DOHH2 (cell line): ENCODE results near the gene ITPR3.

Source experiments
- H3F3A ChIP-seq: fragments of 200-600 bp; sonication (generic), shearing (Covaris generic); 2 replicates; pipeline ENCODE4 v1.6.0; 2016; ENCODE audit warnings: antibody characterized with exemption, mild to moderate bottlenecking; ENCODE audit not compliant: control insufficient read depth, insufficient read depth
- H3K27ac ChIP-seq: fragments of 200-600 bp; sonication (generic); 2 replicates; pipeline ENCODE4 v1.5.1; 2014; ENCODE audit warnings: low read depth, mild to moderate bottlenecking, low read length, moderate library complexity
- H3K27me3 ChIP-seq: fragments of 200-600 bp; sonication (generic); 2 replicates; pipeline ENCODE4 v1.6.1; 2014; ENCODE audit warnings: mild to moderate bottlenecking, low read length, mixed read lengths; ENCODE audit not compliant: control insufficient read depth
- H3K36me3 ChIP-seq: fragments of 200-600 bp; sonication (generic); 2 replicates; pipeline ENCODE4 v1.6.1; 2014; ENCODE audit warnings: mild to moderate bottlenecking, low read length, moderate library complexity, mixed read lengths; ENCODE audit not compliant: control insufficient read depth
- H3K4me1 ChIP-seq: fragments of 200-600 bp; sonication (generic); 2 replicates; pipeline ENCODE4 v1.6.1; 2014; ENCODE audit warnings: mild to moderate bottlenecking, low read length, mixed read lengths; ENCODE audit not compliant: control insufficient read depth
- H3K4me2 ChIP-seq: fragments of 200-600 bp; sonication (generic); 2 replicates; pipeline ENCODE4 v1.6.0; 2014; ENCODE audit warnings: mild to moderate bottlenecking, low read length, moderate library complexity
- H3K4me3 ChIP-seq: fragments of 200-600 bp; sonication (generic); 2 replicates; pipeline ENCODE4 v1.5.1; 2014; ENCODE audit warnings: mild to moderate bottlenecking, low read length, mixed read lengths
- H3K79me2 ChIP-seq: fragments of 200-600 bp; sonication (generic); 2 replicates; pipeline ENCODE4 v1.6.1; 2014; ENCODE audit warnings: mild to moderate bottlenecking, low read length, mixed read lengths; ENCODE audit not compliant: control insufficient read depth
- H3K9me2 ChIP-seq: fragments of 200-600 bp; sonication (generic); replicated peaks from 2 replicates; pipeline ENCODE4 v1.6.1; 2014; ENCODE audit warnings: mild to moderate bottlenecking, low read length, mixed read lengths; ENCODE audit not compliant: control insufficient read depth
- H3K9me3 ChIP-seq: fragments of 200-600 bp; sonication (generic); 2 replicates; pipeline ENCODE4 v1.6.1; 2014; ENCODE audit warnings: antibody characterized with exemption, low read length, mixed read lengths; ENCODE audit not compliant: control insufficient read depth, insufficient read depth
- H4K20me1 ChIP-seq: fragments of 200-600 bp; sonication (generic); 2 replicates; pipeline ENCODE4 v1.6.0; 2014; ENCODE audit warnings: low read depth, mild to moderate bottlenecking, antibody characterized with exemption, low read length, moderate library complexity; ENCODE audit not compliant: control insufficient read depth, insufficient read depth
- EZH2phosphoT487 ChIP-seq: fragments of 200-600 bp; sonication (generic); IDR thresholded peaks from 2 replicates; pipeline ENCODE4 v1.6.1; 2017; ENCODE audit warnings: borderline replicate concordance, mild to moderate bottlenecking, antibody characterized with exemption, low read length, moderate library complexity, mixed read lengths
- TF ChIP-seq, protein P1 (sequence below): fragments of 200-600 bp; sonication (generic); IDR thresholded peaks from one replicate; pipeline ENCODE4 v1.5.1; 2014; ENCODE audit warnings: antibody characterized with exemption, mild to moderate bottlenecking, low read depth, low read length; ENCODE audit not compliant: poor library complexity, severe bottlenecking

Gene ITPR3

DNA sequence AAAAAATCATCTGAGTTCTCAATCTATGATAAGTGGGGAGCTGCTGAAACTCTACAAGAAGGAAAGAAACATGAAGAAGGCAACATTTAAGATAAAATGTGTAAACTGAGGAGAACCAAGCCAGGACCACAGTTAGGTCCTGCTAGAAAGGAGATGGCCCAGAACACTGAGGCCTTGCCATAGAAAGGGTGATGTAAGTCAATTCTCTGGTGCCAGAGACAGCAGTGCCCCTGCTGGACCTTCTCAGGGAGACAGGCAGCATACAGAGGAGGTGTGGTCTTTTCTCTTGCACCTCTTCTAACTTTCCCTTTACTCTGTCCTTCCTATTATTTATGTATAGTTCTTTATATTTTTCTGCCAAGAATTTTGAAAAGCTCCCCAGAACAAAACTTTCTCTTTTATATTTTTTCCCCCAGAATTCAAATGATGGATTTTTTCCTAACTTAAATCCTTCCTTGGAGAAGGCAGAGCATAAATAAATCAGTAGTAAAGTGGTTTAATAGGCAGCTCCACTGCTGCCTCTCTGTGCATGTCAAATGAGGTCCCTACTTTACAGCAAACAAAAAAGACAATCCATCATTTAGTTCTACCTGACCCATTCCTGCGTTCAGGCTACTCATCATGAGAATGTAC is 81.3 kb downstream of the ITPR3 start:
- H3K27ac ChIP-seq: no peak overlapping the region
- H3K4me3 ChIP-seq: no peak overlapping the region
- no peak for TF ChIP-seq EZH2phosphoT487
- TF ChIP-seq, protein P1, sequence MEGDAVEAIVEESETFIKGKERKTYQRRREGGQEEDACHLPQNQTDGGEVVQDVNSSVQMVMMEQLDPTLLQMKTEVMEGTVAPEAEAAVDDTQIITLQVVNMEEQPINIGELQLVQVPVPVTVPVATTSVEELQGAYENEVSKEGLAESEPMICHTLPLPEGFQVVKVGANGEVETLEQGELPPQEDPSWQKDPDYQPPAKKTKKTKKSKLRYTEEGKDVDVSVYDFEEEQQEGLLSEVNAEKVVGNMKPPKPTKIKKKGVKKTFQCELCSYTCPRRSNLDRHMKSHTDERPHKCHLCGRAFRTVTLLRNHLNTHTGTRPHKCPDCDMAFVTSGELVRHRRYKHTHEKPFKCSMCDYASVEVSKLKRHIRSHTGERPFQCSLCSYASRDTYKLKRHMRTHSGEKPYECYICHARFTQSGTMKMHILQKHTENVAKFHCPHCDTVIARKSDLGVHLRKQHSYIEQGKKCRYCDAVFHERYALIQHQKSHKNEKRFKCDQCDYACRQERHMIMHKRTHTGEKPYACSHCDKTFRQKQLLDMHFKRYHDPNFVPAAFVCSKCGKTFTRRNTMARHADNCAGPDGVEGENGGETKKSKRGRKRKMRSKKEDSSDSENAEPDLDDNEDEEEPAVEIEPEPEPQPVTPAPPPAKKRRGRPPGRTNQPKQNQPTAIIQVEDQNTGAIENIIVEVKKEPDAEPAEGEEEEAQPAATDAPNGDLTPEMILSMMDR: peak; percentile 51
- no peaks in the 10 kb centered on the region for H3K79me2 ChIP-seq
- H3K4me2 ChIP-seq: no peak overlapping the region
- H3K36me3 ChIP-seq: peaks cover 48% of the 10 kb centered on the region
- H3K27me3 ChIP-seq: no peaks in the 10 kb centered on the region
- no peaks in the 10 kb centered on the region for H3K9me2 ChIP-seq
- no peaks in the 10 kb centered on the region for H3K9me3 ChIP-seq
- peaks cover 26% of the 10 kb centered on the region for H3K4me1 ChIP-seq
- H3F3A ChIP-seq: peaks cover 44% of the 10 kb centered on the region
- H4K20me1 ChIP-seq: no peaks in the 10 kb centered on the region

DNA sequence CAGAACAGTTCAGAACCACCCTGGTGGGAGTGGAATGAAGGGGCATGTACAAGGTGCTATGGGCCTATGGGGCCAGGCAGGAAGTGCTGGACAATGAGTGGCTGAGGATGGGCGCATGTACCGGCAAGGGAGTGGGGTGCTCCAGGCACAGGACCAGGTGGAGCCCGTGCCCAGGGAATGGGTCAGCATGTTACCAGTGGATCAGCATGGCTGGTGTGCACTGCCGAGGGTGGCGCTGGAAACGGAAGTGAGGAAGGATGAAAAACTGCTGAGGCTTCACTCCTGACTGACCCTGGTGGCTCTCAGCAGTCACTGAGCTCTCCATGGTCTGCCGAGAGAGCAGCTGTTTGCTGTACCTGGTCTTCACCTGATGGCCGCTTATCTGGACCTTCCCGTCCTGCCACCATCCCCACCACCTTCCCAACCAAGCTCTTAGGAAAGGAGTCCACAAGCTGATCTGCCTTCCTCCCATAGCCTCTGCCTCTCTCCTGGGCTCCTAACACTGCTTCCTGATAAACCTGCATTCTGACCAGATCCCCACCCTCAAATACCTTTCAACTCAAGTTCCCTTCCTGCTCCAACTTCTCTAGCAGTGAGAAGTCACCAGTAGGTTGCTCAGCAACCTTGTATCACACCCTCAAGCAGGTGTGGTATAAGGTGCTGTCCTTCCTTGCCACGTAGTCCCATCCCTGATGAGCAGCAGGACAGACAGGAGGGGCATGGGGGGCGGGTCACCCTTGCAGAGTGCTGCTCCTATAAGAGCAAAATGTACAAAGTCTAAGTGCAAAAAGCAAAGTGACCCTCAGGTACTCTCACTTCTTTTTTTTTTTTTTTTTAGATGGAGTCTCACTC is 83.3 kb downstream of the ITPR3 start:
- Histone ChIP-seq H3K4me1 (peaks cover 22% of the 10 kb centered on the region), H3K27ac (no peak overlapping the region), H3K9me2 (no peaks in the 10 kb centered on the region), H3K27me3 (no peaks in the 10 kb centered on the region), H3K79me2 (peaks cover 10% of the 10 kb centered on the region), H3K9me3 (no peaks in the 10 kb centered on the region), H4K20me1 (no peaks in the 10 kb centered on the region), H3F3A (peaks cover 28% of the 10 kb centered on the region), H3K4me3 (no peak overlapping the region), H3K36me3 (peaks cover 49% of the 10 kb centered on the region), H3K4me2 (no peak overlapping the region)
- TF ChIP-seq, protein P1: no peak
- TF ChIP-seq EZH2phosphoT487: no peak

DNA sequence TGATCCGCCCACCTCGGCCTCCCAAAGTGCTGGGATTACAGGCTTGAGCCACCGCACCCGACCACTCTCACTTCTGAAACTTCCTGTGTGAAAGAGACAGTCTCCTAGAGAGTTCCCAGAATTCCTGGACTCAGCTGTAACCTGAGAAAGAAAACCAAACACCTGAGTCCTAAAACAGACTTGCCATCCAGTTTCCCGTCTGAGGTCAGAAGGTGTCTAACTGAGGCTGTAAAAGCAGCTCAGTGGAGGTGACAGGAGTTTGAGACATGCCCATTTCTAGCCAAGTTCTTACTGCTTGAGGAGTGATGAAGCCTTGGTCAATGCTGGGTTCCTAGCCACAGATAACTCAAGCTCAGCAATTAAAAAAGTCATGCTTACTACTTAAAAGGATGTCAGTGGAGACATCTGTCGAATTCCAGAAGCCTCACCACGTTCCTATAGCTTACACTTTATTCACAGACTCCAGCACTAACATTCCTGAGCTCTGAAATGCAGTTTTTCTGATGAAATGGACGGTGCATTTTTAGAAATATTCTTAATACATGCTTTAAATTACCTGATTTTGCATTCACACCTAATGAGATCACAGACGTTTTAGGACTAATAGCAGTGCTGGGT is 84.3 kb downstream of the ITPR3 start:
- H3K4me1 ChIP-seq: peaks cover 23% of the 10 kb centered on the region
- H3K27me3 ChIP-seq: no peaks in the 10 kb centered on the region
- H3K9me3 ChIP-seq: no peaks in the 10 kb centered on the region
- H3K4me2 ChIP-seq: no peak overlapping the region
- peaks cover 19% of the 10 kb centered on the region for H3F3A ChIP-seq
- no peaks in the 10 kb centered on the region for H3K9me2 ChIP-seq
- peaks cover 49% of the 10 kb centered on the region for H3K36me3 ChIP-seq
- no peak overlapping the region for H3K27ac ChIP-seq
- H3K4me3 ChIP-seq: no peak overlapping the region
- H3K79me2 ChIP-seq: peaks cover 20% of the 10 kb centered on the region
- H4K20me1 ChIP-seq: no peaks in the 10 kb centered on the region
- TF ChIP-seq, protein P1: no peak
- no peak for TF ChIP-seq EZH2phosphoT487
